Right lung (tissue), 5 donors: Measurements from ENCODE around the gene ACTR1A. TPM values are rescaled to one million over a fixed set of nuclear protein-coding genes. Genes with fewer than 3 reads are reported as not detected.

Experiments used
- DNase-seq, 2 donors: peaks; one replicate each; pipeline ENCODE4 v3.0.0-alpha.2; 2013
- polyA plus RNA-seq, 5 donors: library from polyadenylated mRNA; unstranded; fragments of 120-200 nt; gene quantifications; one replicate each; pipeline versions ENCODE4 v1.2.1 to v1.2.3, GENCODE V29; 2013; ENCODE audit warnings: inconsistent platforms in 1 of 5, low replicate concordance in 1 of 5; ENCODE audit not compliant: insufficient read length in 5 of 5, insufficient read depth in 1 of 5

Gene ACTR1A
- polyA plus RNA-seq, 5 donors, result 79.6 to 93.3 (median 85.8) TPM

DNA sequence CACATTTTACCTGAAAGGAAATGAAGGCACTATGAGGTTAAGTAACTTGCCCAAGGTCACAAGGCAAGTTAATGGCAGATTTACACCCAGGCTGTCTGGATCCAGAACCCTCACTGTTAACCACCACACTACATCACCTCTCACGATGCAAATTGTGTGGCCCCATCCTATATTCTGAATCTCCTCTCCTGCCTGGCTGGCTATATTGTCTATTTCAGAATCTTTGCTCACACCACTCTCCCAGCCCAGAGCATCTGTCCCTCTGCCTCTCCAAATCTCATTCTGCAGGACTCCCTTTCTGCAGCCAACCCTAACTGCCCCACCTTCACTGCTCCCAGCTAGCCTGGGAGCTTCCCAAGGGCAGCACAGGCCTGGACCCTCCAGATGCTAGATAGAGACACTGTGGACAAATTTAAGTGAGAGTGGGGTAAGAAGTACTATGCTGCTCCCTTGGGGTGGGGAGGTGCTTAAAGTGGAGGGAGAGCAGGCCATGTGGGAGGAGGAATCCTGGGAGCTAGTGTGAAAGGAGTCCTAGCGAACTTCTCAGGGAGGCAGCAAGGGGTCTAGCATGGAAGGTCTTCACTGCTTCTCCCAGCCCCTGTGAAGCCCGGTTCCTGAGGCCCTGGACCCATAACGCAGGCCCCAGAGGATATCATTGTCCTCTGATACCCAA lies 70.9 kb downstream of the ACTR1A start:
- no peak for DNase-seq

DNA sequence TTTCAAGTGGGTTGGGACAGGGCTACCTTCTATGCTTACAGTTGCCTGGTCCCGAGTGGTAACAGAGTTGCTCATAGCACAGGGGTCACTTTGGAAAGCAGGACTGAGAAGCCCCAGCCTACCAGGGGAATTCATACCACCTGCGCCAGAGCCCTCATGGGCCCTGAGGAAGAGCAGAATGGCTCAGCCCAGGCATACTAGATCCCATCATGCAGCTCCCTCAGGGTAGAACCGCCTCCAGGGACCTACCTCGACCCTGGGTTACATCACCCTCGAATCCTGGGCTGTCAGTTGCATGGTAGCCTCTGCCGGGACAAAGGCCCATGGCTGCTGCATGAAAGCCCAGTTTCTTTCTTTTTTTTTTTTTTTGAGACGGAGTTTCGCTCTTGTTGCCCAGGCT lies 73.0 kb downstream of the ACTR1A start:
- no peak for DNase-seq

Other genes with a start within 250 kb of the ACTR1A start
- 10 to 100 TPM; 17.1 to 25.7 (median 24.6) TPM for gene NFKB2, start 107.0 kb downstream of the ACTR1A start, polyA plus RNA-seq
- 10 to 100 TPM in 3 of 5 donors, 1 to 10 TPM in 2; 7.4 to 17.1 (median 10.1) TPM for gene PSD, start 83.9 kb downstream of the ACTR1A start, polyA plus RNA-seq
- gene FBXL15, start 81.9 kb downstream of the ACTR1A start, polyA plus RNA-seq, result 10 to 100 TPM in 1 of 5 donors, 1 to 10 TPM in 4; 4.3 to 13.6 (median 6.2) TPM
- gene CUEDC2, start 70.1 kb downstream of the ACTR1A start, polyA plus RNA-seq, result 10 to 100 TPM; 58.7 to 90.0 (median 70.6) TPM
- 1 to 10 TPM in 4 of 5 donors, under 1 TPM in 1; 0.78 to 2.8 (median 1.6) TPM for gene C10orf95, start 51.2 kb downstream of the ACTR1A start, polyA plus RNA-seq
- gene SUFU, start 1.3 kb upstream of the ACTR1A start, polyA plus RNA-seq, result 10 to 100 TPM; 22.0 to 29.7 (median 27.2) TPM
- 100 to 1,000 TPM in 2 of 5 donors, 10 to 100 TPM in 3; 68.5 to 132 (median 95.1) TPM for gene TRIM8, start 141.8 kb upstream of the ACTR1A start, polyA plus RNA-seq
- 10 to 100 TPM; 20.5 to 23.5 (median 22.6) TPM for gene ARL3, start 211.7 kb upstream of the ACTR1A start, polyA plus RNA-seq
- gene SFXN2, start 211.9 kb upstream of the ACTR1A start, polyA plus RNA-seq, result 10 to 100 TPM; 14.5 to 18.6 (median 17.1) TPM
- 10 to 100 TPM; 37.6 to 46.4 (median 40.9) TPM for gene WBP1L, start 241.2 kb upstream of the ACTR1A start, polyA plus RNA-seq